GM19455 (cell line): ENCODE data around the gene NPTX1.
A peak's percentile ranks its signal among the peaks of the same experiment; 100 is the strongest.

Source experiments
- ATAC-seq: cut with Tn5 transposase; IDR thresholded peaks from one replicate; pipeline ENCODE4 v1.9.1; 2021; ENCODE audit not compliant: unreplicated experiment

The NPTX1 gene

GRCh38 chr17:80460429-80460834 is 16.0 kb downstream of the NPTX1 start:
- ATAC-seq: no peak

DNA sequence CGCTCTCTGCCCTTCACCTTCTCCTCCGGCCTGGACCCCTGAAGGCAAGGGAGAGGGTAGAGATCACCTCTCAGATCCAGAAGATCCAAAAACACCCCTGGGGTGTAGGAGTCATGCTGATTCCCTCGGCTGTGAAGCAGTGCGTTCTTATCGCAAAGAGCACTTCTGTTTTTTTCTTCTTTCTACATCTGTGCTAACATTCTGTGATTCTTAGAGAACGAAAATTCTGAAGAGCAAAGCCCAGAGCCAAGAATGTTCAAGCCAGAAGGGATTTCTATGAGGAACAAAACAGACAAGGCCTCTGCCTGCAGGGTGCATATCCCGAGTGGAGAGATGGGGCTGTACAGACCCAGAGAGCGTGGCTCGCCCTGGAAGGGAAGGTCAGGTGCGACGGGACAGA is 17.2 kb downstream of the NPTX1 start:
- ATAC-seq: no peak

- ATAC-seq: no peak
Measured at GRCh38 chr17:80458016-80458415, 18.4 kb downstream of the NPTX1 start.

DNA sequence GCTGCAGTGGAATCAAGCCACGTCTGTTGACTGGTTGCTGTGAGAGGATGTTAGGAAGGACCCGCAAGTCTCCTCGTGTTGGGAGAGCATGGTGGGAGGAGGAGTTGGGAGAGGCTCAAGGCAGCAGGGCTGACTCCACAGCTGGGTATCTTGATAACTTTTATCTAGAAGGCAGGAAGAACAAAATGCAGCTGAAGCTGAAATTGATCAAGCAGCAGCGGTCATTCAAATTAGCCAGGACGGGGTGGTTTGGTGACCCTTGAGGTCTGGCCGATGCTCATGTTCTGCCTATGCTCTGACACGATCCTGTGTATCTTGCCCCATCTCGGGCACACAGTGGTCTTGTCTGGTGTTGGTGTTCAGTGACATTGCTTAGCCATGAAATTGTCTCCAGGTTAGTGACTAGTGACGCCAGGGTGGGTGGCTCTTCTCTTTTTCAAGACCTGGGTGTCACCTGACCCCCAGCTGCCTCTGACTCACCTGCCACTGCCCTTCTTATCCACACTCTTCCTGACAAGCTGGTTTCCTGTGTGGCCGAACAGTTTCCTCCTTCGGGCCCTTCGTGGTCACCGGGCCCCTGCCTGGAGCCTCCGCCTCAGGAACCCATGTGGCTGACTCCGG is 19.1 kb downstream of the NPTX1 start:
- ATAC-seq: no peak

DNA sequence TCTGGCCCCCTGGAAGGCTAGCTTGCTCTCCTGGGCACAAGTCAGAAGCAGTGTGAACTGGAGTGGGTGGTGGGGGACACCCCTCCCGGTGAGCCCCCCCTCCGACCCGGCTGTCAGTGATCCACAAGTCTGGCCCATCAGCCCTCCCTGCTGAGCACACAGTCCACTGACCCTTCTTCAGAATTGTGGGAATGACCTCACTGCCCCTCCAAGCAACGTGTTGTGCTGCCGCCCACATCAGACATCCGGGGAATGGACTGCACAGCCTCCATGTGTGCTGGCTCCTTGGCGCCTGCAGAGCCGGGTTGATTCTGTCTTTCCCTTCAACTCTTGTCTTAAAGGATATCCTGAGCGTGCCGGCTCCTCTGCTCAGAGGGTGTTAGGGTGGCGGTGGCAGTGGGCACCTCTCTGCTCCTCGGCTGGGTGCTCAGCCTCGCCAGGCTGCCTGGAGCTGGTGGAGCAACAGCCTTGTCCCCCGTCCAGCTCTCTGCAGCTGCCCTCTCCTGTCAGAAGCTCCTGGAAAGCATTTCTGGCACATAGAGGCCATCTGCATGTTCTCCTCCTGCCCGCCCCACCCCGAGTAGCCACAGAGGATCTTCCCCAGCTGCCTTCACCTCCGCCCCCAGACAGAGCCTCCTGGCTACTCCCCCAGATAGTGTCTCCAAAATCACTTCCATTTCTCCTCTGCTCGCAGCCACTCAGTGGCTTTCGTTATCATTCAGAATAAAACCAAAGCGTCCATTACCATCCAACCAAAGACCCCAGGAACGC is 19.8 kb downstream of the NPTX1 start:
- ATAC-seq: no peak

DNA sequence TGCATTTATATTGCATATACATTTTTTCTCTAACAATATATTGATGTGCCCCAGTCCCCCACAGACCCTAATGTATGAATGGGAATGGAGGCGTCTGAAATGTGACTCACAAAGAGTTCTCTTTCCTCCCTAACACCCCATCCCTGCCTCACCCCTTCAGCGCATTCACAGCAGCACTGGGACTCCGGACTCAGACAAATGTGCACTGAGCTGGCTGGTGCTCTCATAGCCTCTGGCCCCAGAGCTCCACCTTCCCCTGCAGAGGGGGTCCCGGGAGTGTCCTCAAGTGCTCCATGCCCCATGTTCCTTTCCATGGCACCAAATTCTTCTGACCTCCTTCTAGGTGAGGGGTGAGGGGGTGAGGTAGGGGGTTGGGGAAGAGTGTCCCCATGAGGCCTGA is 20.6 kb downstream of the NPTX1 start:
- ATAC-seq: no peak

DNA sequence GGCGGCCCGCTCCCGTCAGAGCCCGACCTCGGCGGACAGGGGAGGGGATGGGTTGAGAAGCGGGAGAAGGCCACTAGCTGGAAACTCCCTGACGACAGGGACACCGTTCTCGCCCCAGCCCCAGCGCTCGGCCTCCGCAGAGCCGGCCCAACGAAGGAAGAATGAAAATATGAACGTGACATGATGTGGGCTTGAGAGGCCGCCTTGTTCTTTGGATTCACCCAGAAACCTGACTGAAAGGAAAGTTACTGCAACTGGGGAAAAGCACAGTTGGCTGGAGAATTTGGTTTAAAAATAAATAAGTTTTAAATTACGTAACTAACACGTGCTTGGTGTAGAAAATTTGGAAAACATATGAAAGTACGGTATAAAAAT is 21.1 kb downstream of the NPTX1 start:
- ATAC-seq: peak; percentile 37

GRCh38 chr17:80454557-80455335 is 21.7 kb downstream of the NPTX1 start:
- peak; percentile 83 for ATAC-seq

- ATAC-seq: peak; percentile 24
Measured at GRCh38 chr17:80453998-80454556, 22.3 kb downstream of the NPTX1 start.

DNA sequence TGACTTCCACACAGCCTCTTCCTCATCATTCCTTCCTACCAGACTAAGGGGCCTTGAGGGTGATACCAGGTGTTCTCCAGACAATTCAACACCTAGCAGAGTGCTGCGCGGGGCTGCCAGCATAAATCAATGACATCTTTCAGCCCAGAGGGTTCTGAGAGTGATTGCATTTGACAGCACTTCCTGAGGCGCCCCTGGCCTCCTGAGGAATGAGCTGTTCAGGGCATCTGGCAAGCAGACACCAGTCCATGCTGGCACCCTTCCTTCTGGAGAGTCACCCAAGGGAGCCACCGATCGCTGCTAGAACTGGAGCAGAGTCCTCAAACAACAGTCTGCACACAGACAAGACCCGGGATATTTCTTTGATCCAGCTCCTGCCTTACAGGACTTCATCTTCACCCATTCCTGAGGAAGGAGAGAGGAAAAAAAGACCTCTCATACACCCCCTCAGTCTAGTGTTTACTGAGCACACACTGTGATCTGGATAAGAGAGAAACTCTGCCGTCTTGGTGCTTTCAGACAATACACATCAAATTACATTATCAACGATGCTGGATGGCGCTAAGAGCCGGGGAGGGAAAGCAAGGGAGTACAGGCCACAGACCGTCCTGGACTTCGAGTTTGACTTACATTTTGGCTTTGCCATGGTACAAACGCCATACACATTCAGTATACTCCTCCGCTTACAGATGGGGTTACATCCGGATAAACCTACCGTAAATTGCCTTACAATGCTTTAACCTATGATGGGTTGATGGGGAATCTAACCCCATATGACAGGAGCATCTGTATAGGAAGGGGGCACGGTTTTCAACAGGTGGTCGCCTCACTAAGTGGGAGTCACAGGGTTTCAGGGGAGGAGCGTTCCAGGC is 23.0 kb downstream of the NPTX1 start:
- no peak for ATAC-seq

DNA sequence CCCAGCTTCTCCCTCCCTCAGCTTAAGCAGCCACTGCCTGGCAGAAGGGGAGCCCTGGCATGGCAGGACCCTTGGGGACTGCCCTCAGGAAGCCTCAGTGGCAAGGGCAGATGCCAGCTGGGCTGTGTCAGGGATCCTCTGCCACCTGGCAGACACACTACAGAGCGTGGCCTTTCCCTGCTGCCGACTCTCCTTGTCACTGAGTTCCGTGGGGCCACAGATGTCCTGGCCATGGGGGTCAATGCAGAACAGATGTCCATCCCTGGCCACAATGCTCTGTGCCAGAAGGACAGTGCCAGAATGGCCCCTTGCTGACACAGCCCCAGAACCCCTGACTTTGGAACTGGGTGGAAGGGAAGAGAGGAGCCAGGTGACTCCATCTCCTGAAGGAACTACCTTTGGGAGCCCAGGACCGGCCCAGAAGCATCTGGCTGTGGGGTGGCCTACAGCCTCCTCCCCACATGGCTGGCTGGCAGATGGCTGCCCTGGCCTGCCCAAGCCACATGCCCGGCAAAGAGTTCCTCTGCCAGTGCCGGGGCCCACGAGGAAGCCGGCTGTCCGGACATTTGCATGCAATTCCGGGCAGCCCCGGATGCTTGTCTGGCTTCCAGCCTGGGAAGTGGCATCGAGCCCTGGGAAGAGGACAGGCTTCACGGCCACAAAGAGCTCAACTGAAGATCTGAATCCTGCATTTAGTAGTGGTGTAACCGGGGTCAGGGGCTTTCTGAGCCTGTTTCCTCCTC is 24.1 kb downstream of the NPTX1 start:
- no peak for ATAC-seq

- no peak for ATAC-seq
Measured at GRCh38 chr17:80451104-80451775, 25.2 kb downstream of the NPTX1 start.

DNA sequence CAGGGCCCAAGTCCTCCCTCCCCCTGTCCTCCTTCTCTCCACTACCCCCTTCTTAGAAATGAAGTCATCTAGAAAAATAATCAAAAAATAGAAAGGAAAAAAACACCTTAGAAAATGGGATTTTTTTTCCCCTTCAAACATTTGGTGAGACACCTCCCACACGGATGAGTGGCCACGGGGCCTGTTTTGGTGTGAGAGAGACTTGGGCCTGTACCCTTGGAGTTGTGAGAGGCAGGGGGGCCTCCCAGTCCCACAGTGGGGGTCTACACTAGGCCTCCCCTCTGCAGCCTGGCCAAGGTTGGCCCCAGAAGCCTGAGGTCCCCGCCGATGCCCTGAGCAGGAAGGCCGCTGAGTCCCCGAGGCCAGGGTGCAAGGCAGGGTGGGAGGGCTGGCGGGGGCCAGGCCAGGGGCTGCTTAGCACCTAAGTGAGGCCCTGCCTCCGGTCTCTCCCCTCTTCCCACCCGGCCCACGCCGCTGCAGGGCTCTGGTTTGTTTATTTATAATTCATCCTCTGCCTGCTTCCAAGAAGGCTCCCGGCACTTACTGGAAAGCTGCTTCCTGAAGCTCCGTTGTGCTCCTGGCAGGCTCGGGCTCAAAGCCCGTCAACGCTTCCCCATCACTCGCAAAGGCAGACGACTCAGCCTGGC is 26.4 kb downstream of the NPTX1 start:
- no peak for ATAC-seq

DNA sequence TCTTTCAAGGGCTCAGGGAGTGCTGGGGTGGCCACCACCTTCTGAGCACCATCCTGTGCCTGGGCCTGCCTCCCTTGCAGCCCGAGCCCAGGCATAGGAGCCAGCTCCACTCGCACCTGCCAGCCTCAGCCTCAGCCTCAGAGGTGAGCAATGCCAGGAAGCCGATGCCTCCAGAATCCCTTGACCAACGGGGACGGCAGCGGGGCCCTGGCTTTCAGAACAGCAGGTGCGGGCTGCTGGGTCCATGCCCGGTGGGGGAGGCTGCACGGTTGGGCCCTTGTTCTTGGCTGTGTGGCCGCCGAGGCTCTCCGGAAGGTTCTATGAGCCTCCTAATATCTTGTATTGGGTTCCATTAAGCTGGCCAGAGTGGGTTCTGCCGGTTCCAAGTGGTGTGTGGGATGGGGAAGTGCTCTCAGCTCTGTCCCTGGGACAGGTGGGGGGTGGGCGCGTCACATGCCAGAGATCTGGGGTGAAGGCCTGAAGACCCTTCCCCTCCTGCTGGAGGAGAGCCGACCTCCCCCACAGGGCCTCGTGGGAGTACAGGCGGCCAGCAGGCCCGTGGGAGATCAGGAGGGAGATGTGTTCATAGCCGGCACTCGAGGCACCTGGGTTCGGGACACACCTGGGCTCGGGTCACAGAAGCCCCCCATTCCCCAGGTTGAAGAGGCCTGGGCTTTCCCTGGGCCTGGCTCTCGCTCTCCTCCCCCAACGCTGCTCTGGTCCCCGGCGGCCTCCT is 27.0 kb downstream of the NPTX1 start:
- ATAC-seq: no peak

DNA sequence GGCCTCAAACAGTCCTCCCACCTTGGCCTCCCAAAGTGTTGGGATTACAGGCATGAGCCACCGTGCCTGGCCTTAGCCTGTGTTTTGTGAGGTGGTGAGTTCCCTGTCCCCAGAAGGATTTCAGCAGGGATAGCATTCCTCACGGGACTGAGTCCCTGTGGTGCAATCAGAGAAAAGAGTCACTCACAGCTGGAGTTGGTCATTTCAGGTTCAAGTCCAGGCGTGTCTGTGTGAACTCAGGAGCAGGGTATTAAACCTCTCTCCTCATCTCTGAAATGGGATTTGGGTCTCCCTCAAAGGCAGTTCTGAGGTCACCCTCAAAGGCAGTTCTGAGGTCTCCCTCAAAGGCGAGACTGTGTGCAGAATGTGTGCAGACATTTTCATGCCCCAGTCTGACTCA is 28.6 kb downstream of the NPTX1 start:
- no peak for ATAC-seq

DNA sequence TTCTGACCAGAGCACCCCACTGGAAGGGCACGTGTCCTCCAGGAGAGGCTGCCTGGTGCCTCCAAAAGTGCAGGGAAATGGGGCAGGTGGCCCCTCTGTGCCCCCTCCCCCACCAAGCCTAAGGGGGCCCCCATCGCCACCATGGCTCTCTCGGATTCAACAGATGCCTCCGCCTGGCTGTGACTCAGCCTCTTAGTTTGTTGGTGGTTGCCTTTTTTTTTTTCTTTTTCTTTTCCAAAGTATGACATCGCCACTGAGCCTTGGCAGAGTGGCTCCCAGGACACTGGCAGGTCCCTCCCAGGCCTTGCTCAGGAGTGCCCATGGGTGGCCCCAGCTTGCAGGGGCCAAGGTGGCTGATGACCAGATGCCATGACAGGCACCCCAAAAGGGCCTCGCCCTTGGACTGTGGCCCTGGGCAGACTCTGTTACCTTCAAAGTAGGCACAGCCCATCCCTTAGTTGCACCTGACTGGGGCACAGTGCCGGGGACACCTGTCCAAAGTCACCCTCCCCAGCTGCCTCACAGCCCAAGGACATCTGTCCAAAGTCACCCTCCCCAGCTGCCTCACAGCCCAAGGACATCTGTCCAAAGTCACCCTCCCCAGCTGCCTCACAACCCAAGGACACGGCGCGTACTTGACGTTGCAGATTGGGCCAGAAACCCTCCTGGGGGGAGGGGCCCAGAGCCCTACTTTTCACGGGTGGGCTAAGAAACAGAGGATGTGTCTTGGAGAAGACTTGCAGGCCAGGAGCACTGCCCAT is 29.6 kb downstream of the NPTX1 start:
- ATAC-seq: no peak

GRCh38 chr17:80445726-80446110 is 30.7 kb downstream of the NPTX1 start:
- ATAC-seq: no peak
